NT2/D1 (cell line): ENCODE measurements around the gene CXorf65.
A peak's percentile ranks its signal among the peaks of the same experiment; 100 is the strongest.

Experiments
- DNase-seq: peaks from one replicate; pipeline ENCODE4 v3.0.0-alpha.2; 2011; ENCODE audit warnings: low read depth, low spot score
- H3K27me3 ChIP-seq: 2 replicates; pipeline ENCODE4 v1.6.0; 2011; ENCODE audit warnings: mild to moderate bottlenecking; ENCODE audit not compliant: insufficient read length, insufficient read depth
- H3K36me3 ChIP-seq: 2 replicates; pipeline ENCODE4 v1.6.1; 2011; ENCODE audit warnings: mild to moderate bottlenecking, low read length, mixed read lengths; ENCODE audit not compliant: insufficient read depth, insufficient read length
- H3K4me1 ChIP-seq: 2 replicates; pipeline ENCODE4 v1.5.1; 2011; ENCODE audit not compliant: insufficient read depth, insufficient read length
- H3K4me3 ChIP-seq: 2 replicates; pipeline ENCODE4 v1.5.1; 2011; ENCODE audit warnings: low read depth; ENCODE audit not compliant: insufficient read length
- H3K9ac ChIP-seq: 2 replicates; pipeline ENCODE4 v1.6.0; 2011; ENCODE audit warnings: low read depth; ENCODE audit not compliant: insufficient read length
- H3K9me3 ChIP-seq: 2 replicates; pipeline ENCODE4 v1.5.1; 2011; ENCODE audit warnings: mild to moderate bottlenecking, low read length; ENCODE audit not compliant: insufficient read depth
- SUZ12 ChIP-seq: IDR thresholded peaks from 2 replicates; pipeline ENCODE4 v1.6.1; 2011; ENCODE audit not compliant: insufficient read length, insufficient read depth; ENCODE audit errors: extremely low read depth
- YY1 ChIP-seq: IDR thresholded peaks from 2 replicates; pipeline ENCODE4 v1.6.1; 2011; ENCODE audit not compliant: insufficient read length, insufficient read depth
- ZNF274 ChIP-seq: IDR thresholded peaks from 2 replicates; pipeline ENCODE4 v1.6.1; 2011; ENCODE audit warnings: mild to moderate bottlenecking, low read depth, low read length

The CXorf65 gene

GRCh38 chrX:71107245-71107644, 705 bp upstream of the CXorf65 start:
- H3K9ac ChIP-seq = no peak overlapping the region
- H3K36me3 ChIP-seq = no peaks in the 10 kb centered on the region
- H3K4me3 ChIP-seq = no peak overlapping the region
- peaks cover 5% of the 10 kb centered on the region for H3K4me1 ChIP-seq
- H3K27me3 ChIP-seq = peaks cover 24% of the 10 kb centered on the region
- no peak for TF ChIP-seq YY1
- no peak for TF ChIP-seq SUZ12
- TF ChIP-seq ZNF274 = no peak
- no peak for DNase-seq
- no peaks in the 10 kb centered on the region for H3K9me3 ChIP-seq

GRCh38 chrX:71105628-71106027, 912 bp downstream of the CXorf65 start:
- no peak overlapping the region for H3K9ac ChIP-seq
- peaks cover 10% of the 10 kb centered on the region for H3K36me3 ChIP-seq
- H3K27me3 ChIP-seq = peaks cover 8% of the 10 kb centered on the region
- no peak for DNase-seq
- H3K4me3 ChIP-seq = no peak overlapping the region
- H3K9me3 ChIP-seq = no peaks in the 10 kb centered on the region
- H3K4me1 ChIP-seq = peaks cover 11% of the 10 kb centered on the region
- no peak for TF ChIP-seq ZNF274
- no peak for TF ChIP-seq SUZ12
- no peak for TF ChIP-seq YY1

- H3K4me3 ChIP-seq = peak overlapping the region; percentile 28
- TF ChIP-seq YY1 = no peak
- peak; percentile 59 for DNase-seq
- H3K9ac ChIP-seq = peak overlapping the region; percentile 56
- no peaks in the 10 kb centered on the region for H3K9me3 ChIP-seq
- H3K4me1 ChIP-seq = peaks cover 21% of the 10 kb centered on the region
- H3K36me3 ChIP-seq = peaks cover 10% of the 10 kb centered on the region
- no peaks in the 10 kb centered on the region for H3K27me3 ChIP-seq
Measured at GRCh38 chrX:71103110-71103983, 3.2 kb downstream of the CXorf65 start.

- TF ChIP-seq SUZ12 (no peak), ZNF274 (no peak), YY1 (no peak)
- Histone ChIP-seq H3K4me3 (no peak overlapping the region), H3K9ac (no peak overlapping the region), H3K27me3 (peaks cover 6% of the 10 kb centered on the region), H3K4me1 (peaks cover 19% of the 10 kb centered on the region), H3K9me3 (no peaks in the 10 kb centered on the region), H3K36me3 (peaks cover 10% of the 10 kb centered on the region)
- DNase-seq = no peak
Measured at GRCh38 chrX:71102292-71102691, 4.2 kb downstream of the CXorf65 start.

- TF ChIP-seq ZNF274 (no peak), SUZ12 (no peak), YY1 (no peak)
- H3K9me3 ChIP-seq = no peaks in the 10 kb centered on the region
- H3K4me3 ChIP-seq = no peak overlapping the region
- H3K9ac ChIP-seq = peak overlapping the region; percentile 42
- peaks cover 11% of the 10 kb centered on the region for H3K27me3 ChIP-seq
- peaks cover 10% of the 10 kb centered on the region for H3K36me3 ChIP-seq
- H3K4me1 ChIP-seq = peaks cover 19% of the 10 kb centered on the region
- no peak for DNase-seq
Measured at GRCh38 chrX:71100581-71101505, 5.7 kb downstream of the CXorf65 start.

- TF ChIP-seq SUZ12 = no peak
- no peak for TF ChIP-seq ZNF274
- TF ChIP-seq YY1 = no peak
- peak overlapping the region; percentile 28 for H3K4me3 ChIP-seq
- H3K9ac ChIP-seq = no peak overlapping the region
- peak; percentile 57 for DNase-seq
- peaks cover 21% of the 10 kb centered on the region for H3K4me1 ChIP-seq
- peaks cover 10% of the 10 kb centered on the region for H3K36me3 ChIP-seq
- no peaks in the 10 kb centered on the region for H3K9me3 ChIP-seq
- peaks cover 11% of the 10 kb centered on the region for H3K27me3 ChIP-seq
Measured at GRCh38 chrX:71099736-71100135, 6.8 kb downstream of the CXorf65 start.

GRCh38 chrX:71098951-71099506, 7.5 kb downstream of the CXorf65 start:
- H3K4me3 ChIP-seq = peak overlapping the region; percentile 28
- H3K36me3 ChIP-seq = peaks cover 10% of the 10 kb centered on the region
- DNase-seq = peak; percentile 72
- no peak for TF ChIP-seq ZNF274
- TF ChIP-seq YY1 = no peak
- no peak for TF ChIP-seq SUZ12
- H3K27me3 ChIP-seq = peaks cover 11% of the 10 kb centered on the region
- H3K4me1 ChIP-seq = peaks cover 21% of the 10 kb centered on the region
- H3K9me3 ChIP-seq = no peaks in the 10 kb centered on the region
- peak overlapping the region; percentile 42 for H3K9ac ChIP-seq
